Smooth muscle cell (in vitro differentiated cells): Measurements from ENCODE around the gene COL23A1. TPM values are rescaled to one million over a fixed set of nuclear protein-coding genes. Genes with fewer than 3 reads are reported as not detected.

Source experiments
- DNase-seq: peaks from one replicate; lab custom pipeline; 2025; ENCODE audit not compliant: unreplicated experiment; lab: John Stamatoyannopoulos, UW
- H2AFZ ChIP-seq: fragments of 200-600 bp; sonication (generic); 2 replicates; pipeline ENCODE4 v1.6.0; 2016; ENCODE audit warnings: antibody characterized with exemption, low read depth, mild to moderate bottlenecking
- H3F3A ChIP-seq: fragments of 200-600 bp; sonication (generic); 2 replicates; pipeline ENCODE4 v1.6.0; 2017; ENCODE audit warnings: antibody characterized with exemption, low read depth
- H3K27ac ChIP-seq: fragments of 200-600 bp; sonication (generic); 2 replicates; pipeline ENCODE4 v1.5.1; 2016; ENCODE audit warnings: low read depth, mild to moderate bottlenecking
- H3K27me3 ChIP-seq: fragments of 200-600 bp; sonication (generic); 2 replicates; pipeline ENCODE4 v1.6.1; 2016; ENCODE audit warnings: low read depth, mild to moderate bottlenecking
- H3K36me3 ChIP-seq: fragments of 200-600 bp; sonication (generic); 2 replicates; pipeline ENCODE4 v1.5.1; 2016; ENCODE audit warnings: low read depth
- H3K4me1 ChIP-seq: fragments of 200-600 bp; sonication (generic); 2 replicates; pipeline ENCODE4 v1.5.1; 2016; ENCODE audit warnings: low read depth
- H3K4me2 ChIP-seq: fragments of 200-600 bp; sonication (generic); 2 replicates; pipeline ENCODE4 v1.6.0; 2016; ENCODE audit warnings: mild to moderate bottlenecking
- H3K4me3 ChIP-seq: fragments of 200-600 bp; sonication (generic); 2 replicates; pipeline ENCODE4 v1.5.1; 2016; ENCODE audit warnings: mild to moderate bottlenecking
- H3K79me2 ChIP-seq: fragments of 200-600 bp; sonication (generic); 2 replicates; pipeline ENCODE4 v1.6.0; 2016; ENCODE audit warnings: low read depth, mild to moderate bottlenecking
- H3K9ac ChIP-seq: fragments of 200-600 bp; sonication (generic); 2 replicates; pipeline ENCODE4 v1.6.0; 2016; ENCODE audit warnings: low read depth
- H3K9me3 ChIP-seq: fragments of 200-600 bp; sonication (generic); replicated peaks from 2 replicates; pipeline ENCODE4 v1.5.1; 2016; ENCODE audit warnings: low read depth
- H4K20me1 ChIP-seq: fragments of 200-600 bp; sonication (generic); 2 replicates; pipeline ENCODE4 v1.6.0; 2016; ENCODE audit warnings: low read depth
- WGBS: methylation state at CpG from one replicate; pipeline ENCODE4 v1.1.7; 2016; ENCODE audit warnings: low lambda C conversion rate; 5-methylcytosine and 5-hydroxymethylcytosine counted together
- polyA plus RNA-seq: library from polyadenylated mRNA; unstranded; fragments of >200 nt; fragmentation: Nextera tagmentation; extraction: Ambion mirVana; gene quantifications from 2 replicates; pipeline ENCODE4 v1.2.1, GENCODE V29; 2016
- total RNA-seq: library from RNA; depleted of rRNA; stranded (reverse); fragments of >200 nt; gene quantifications from 2 replicates; pipeline ENCODE4 v1.2.3, GENCODE V29; 2014
- TF ChIP-seq, protein P1 (sequence below): fragments of 200-600 bp; sonication (generic); IDR thresholded peaks from 2 replicates; pipeline ENCODE4 v1.5.1; 2017; ENCODE audit warnings: borderline replicate concordance, mild to moderate bottlenecking, antibody characterized with exemption; ENCODE audit not compliant: insufficient read depth, poor library complexity, severe bottlenecking

The COL23A1 gene
- total and polyA plus RNA-seq, 2 experiments from 2014 or later: 5.3 to 27.4 TPM

- Histone ChIP-seq H3K9ac (no peak overlapping the region), H3K79me2 (no peaks in the 10 kb centered on the region), H3K4me3 (no peak overlapping the region), H3K4me2 (no peak overlapping the region), H3K27me3 (no peaks in the 10 kb centered on the region), H3K4me1 (peaks cover 7% of the 10 kb centered on the region), H3K9me3 (no peaks in the 10 kb centered on the region), H4K20me1 (no peaks in the 10 kb centered on the region), H3K27ac (no peak overlapping the region), H3F3A (peaks cover 4% of the 10 kb centered on the region), H3K36me3 (no peaks in the 10 kb centered on the region), H2AFZ (no peak overlapping the region)
- TF ChIP-seq, protein P1, sequence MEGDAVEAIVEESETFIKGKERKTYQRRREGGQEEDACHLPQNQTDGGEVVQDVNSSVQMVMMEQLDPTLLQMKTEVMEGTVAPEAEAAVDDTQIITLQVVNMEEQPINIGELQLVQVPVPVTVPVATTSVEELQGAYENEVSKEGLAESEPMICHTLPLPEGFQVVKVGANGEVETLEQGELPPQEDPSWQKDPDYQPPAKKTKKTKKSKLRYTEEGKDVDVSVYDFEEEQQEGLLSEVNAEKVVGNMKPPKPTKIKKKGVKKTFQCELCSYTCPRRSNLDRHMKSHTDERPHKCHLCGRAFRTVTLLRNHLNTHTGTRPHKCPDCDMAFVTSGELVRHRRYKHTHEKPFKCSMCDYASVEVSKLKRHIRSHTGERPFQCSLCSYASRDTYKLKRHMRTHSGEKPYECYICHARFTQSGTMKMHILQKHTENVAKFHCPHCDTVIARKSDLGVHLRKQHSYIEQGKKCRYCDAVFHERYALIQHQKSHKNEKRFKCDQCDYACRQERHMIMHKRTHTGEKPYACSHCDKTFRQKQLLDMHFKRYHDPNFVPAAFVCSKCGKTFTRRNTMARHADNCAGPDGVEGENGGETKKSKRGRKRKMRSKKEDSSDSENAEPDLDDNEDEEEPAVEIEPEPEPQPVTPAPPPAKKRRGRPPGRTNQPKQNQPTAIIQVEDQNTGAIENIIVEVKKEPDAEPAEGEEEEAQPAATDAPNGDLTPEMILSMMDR: no peak
- DNase-seq: no peak
- WGBS: 70% methylated on average over 30 of the region's 30 CpGs
These were observed 282.7 kb downstream of the COL23A1 start for GRCh38 chr5:178307267-178308045.

DNA sequence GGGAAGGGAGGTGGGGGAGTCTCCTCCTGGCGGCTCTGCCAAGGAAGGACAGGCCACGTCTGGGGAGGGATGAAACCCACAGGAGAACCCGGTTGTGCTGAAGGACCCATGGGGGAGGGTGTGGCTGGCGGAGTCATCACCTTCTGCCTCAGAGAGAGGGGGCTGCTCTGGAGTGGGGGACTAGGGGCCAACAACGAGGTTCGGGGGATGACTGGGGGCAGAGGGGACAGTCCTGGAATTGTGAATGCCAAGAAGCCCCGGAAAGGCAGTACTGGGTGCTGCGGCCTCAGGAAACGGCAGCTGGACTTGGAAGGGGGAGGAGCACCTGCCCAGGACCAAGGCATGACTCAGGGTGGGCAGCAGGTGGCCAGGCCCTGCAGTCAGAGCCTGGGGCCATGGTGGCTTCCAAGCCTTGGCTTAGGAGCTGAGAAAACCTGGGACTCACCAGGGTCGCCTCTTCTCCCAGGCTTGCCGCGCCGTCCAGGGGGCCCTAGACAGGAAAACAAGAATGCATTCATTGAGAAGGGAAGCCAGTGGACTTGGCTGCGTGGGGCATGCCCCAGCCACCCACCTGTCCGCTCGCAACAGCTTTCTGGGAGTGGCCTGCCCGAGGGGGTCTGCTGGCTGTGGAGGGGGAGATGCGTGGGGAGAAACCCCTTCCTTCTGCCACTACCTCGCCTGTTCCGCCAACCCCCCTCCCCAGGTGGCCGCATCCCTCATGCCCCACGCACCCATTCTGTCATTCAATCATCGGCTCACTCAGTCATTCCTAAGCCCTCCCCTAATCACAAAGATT is 283.6 kb downstream of the COL23A1 start:
- Histone ChIP-seq H3K4me3 (no peak overlapping the region), H3K27me3 (no peaks in the 10 kb centered on the region), H4K20me1 (no peaks in the 10 kb centered on the region), H2AFZ (no peak overlapping the region), H3K4me2 (no peak overlapping the region), H3K36me3 (no peaks in the 10 kb centered on the region), H3F3A (peaks cover 4% of the 10 kb centered on the region), H3K9ac (no peak overlapping the region), H3K27ac (no peak overlapping the region), H3K4me1 (peaks cover 7% of the 10 kb centered on the region), H3K9me3 (no peaks in the 10 kb centered on the region), H3K79me2 (no peaks in the 10 kb centered on the region)
- 93% methylated on average over 21 of the region's 23 CpGs for WGBS
- DNase-seq: no peak
- TF ChIP-seq, protein P1: no peak

GRCh38 chr5:178305801-178306200 is 284.4 kb downstream of the COL23A1 start:
- peaks cover 7% of the 10 kb centered on the region for H3K4me1 ChIP-seq
- H4K20me1 ChIP-seq: no peaks in the 10 kb centered on the region
- no peak overlapping the region for H3K27ac ChIP-seq
- H3K27me3 ChIP-seq: no peaks in the 10 kb centered on the region
- no peaks in the 10 kb centered on the region for H3K9me3 ChIP-seq
- no peak for DNase-seq
- H3F3A ChIP-seq: peaks cover 4% of the 10 kb centered on the region
- no peak overlapping the region for H3K4me3 ChIP-seq
- H3K79me2 ChIP-seq: no peaks in the 10 kb centered on the region
- H3K9ac ChIP-seq: no peak overlapping the region
- no peak overlapping the region for H3K4me2 ChIP-seq
- TF ChIP-seq, protein P1: no peak
- H3K36me3 ChIP-seq: no peaks in the 10 kb centered on the region
- 98% methylated on average over 10 of the region's 15 CpGs for WGBS
- H2AFZ ChIP-seq: no peak overlapping the region
